ENCODE results near the gene CIT.

DNA sequence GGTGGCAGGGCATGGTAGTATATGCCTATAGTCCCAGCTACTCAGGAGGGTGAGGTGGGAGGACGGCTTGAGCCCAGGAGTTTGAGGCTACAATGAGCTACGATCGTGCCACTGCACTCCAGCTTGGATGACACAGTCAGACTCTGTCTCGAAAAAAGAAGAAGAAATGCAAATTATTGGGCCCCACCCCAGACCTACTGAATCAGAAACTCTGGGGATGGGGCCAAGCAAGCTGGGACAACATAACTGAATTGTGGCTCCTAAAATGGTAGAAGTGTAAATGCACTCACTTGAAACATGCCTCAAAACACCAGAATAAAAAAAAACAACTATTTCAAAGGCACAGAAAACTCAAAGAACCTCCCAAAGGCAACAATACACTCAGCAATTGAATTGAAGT lies 37.0 kb downstream of the CIT start:
- TF ChIP-seq CTCF (IDR thresholded peaks at IDR 0.05) (no peak), POLR2A (IDR thresholded peaks at IDR 0.05) (no peak), EP300 (IDR thresholded peaks at IDR 0.05) (no peak)
